GM18507 (cell line): ENCODE data around the gene ATP8B4.

Experiments used
- DNase-seq: peaks from one replicate; pipeline ENCODE4 v3.0.0; 2011; ENCODE audit warnings: low read depth; ENCODE audit not compliant: insufficient read length; ENCODE audit errors: extremely low spot score
- FAIRE-seq: peaks from 2 replicates; lab custom pipeline; 2011; peaks lifted over from hg19 to GRCh38; lab: Jason Lieb, UNC

The ATP8B4 gene

DNA sequence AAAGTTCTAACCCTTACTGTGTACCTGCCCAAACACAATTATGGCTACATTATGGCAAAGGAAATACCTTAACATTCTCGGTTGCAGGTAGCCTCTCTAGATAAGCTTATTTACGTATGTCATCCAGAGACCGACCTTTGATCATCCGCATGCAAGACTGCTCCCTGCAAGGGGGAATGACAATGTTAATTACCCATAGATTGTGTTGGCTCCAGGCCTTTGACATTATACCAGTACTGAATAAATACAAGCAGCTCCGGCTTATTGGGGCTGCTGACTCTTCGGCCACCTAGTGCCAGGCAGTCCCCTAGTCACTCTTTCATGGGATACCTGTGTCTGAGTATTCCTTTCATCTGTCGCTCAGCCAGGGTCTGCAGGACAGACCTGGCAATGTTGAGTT is 274.6 kb downstream of the ATP8B4 start:
- FAIRE-seq, result no peak
- DNase-seq, result no peak

DNA sequence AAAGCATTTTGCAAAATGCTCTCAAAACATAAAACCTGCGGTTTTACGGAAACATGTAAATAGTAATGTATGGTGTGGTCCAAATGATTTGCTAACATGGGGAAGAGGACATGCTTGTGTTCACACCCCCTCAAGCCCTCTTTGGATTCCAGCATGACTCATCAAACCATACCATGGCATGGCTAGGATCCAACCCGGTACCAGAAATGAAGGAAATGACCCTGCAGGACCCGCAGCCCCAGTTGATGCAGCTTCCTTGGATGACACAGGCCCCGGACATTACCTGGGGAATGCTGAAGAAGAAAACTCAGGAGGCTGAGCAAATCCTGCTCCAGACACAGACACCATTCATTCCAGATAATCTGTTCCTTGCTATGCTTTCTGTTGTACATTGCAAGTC is 275.3 kb downstream of the ATP8B4 start:
- DNase-seq (no peak), FAIRE-seq (no peak)

DNA sequence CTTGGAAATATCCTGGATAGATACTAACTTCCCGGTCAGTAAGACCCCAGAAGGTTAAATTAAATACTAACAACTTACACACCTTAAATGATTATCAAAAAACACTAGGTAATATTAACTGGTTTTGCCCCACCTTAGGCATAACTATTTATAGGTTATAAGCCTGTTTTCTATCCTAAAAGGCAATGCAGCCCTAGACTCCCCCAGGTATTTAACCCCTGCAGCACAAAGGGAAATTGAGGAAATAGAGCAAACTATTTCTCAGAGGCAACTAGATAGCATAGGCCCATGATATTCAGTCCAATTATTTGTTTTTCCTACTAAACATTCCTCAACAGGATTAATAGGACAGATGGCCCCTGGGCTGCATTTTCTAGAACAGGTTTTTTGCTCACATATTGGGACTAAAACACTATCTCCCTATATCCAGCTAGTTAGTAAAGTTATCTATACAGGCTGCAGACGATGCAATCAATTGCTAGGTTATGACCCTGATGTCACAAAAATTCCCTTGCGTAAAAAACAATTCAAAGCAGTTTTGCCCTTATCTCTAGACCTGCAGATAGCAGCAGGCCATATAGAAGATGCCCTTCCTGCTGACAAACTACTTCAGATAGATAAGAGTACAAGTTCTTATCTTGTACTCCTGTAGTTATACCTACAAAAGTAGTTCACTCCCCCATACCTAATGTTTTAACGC is 276.9 kb downstream of the ATP8B4 start:
- FAIRE-seq (no peak), DNase-seq (no peak)

DNA sequence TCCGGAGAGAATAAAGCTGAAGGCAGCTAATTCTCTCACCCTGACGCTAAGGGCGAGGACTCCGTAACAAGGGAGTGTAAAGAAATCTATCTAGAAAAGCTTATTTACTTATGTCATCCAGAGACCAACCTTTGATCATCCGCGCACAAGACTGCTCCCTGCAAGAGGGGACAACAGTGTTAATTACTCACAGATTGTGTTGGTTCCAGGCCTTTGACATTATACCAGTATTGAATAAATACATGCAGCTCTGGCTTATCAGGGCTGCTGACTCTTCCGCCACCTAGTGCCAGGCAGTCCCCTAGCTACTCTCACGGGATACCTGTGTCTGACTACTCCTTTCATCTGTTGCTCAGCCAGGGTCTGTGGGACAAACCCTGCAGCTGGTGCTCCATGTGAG is 286.5 kb downstream of the ATP8B4 start:
- FAIRE-seq (no peak), DNase-seq (no peak)

DNA sequence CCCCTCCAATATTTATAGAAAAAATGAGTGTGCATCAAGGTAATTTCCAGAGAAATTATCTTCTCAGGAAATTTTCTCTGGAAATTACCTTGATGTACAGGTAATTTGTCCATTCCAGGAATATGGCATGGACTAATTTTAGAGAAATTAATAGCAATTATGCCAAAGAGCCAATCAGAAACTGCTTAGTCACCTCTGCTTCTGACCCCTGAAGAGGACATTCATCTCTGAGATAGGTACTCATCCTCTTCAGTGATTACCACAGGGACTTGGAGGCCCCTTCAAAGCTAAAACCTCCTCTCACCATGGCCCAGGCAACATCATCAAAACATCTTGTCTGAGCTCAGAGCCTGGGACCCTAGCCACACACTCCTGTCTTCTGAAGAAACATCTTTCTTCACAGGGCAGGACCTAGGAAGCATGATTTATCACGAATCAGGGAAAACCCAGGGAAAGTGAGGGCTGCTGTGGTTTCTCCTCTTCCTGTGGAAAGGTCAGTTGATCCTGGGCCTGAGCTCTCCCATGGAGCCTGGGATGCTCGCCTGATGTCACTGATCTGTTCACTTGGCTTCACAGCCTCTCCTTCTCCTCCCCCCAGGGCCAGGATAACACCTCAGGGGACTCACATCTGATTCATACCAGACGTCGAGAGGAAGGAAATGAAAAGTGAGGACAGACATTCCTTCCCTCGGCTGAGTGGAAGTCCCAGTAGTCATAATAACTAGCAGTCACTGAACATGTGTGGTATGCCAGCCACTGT is 287.6 kb downstream of the ATP8B4 start:
- no peak for DNase-seq

DNA sequence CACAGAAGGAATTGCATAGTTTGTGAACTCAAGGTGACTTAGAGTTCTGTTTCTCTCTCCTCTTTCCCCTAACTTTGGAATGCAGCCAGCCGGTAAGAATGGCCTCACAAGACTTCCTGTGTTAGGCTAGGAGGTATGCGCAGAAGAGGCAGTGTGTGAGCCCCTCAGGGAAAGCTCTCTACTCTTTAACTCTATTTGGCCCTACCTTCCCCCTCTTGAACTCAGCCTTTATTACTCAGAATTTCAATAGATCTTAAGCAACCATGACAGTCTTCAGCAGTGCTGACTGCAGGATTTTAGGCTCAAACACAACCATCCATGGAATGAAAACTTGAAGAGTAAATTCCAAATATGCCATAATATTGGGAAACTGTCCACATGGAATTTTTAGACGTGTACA is 288.6 kb downstream of the ATP8B4 start:
- DNase-seq, result no peak
- FAIRE-seq, result no peak

More for the DNA sequence above, 287.6 kb downstream of the ATP8B4 start:
- no peak for FAIRE-seq

DNA sequence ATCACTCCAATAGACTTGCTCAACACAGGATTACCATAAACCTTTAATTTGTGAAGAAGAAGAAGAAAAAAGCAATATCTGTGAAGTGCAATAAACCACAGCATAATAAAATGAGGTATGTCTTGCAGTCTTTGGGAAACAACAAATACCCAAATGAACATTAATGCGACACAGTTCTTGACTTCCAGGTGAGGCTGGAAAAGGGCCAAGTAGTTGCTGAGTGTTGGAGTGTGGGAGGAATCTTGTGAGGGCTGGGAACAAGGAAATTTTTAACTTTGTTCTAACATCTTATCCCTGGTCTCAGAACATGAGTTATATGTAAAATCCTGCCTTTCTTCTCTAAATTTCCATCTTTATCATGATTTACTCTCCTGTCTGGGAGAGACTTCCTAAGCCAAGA is 291.7 kb downstream of the ATP8B4 start:
- FAIRE-seq, result no peak
- no peak for DNase-seq

DNA sequence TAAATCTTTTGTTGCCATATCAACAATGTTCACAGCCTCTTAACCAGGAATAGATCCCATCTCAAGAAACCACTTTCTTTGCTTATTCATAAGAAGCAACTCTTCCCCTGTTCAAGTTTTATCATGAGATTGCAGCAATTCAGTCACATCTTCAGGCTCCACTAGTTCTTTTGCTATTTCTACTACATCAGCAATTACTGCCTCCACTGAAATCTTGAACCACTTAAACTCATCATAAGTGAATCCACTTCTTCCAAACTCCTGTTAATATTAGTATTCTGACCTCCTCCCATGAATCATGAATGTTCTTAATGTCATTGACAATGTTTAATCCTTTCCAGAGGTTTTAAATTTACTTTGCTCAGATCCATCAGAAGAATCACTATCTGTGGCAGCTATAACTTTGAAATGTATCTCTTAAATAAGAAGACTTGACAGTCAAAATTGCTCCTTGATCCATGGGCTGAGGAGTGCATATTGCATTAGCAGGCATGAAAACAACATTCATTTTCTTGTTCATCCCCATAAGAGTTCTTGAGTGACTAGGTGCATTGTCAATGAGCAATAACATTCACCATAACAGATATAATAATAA is 292.3 kb downstream of the ATP8B4 start:
- DNase-seq (no peak), FAIRE-seq (no peak)

DNA sequence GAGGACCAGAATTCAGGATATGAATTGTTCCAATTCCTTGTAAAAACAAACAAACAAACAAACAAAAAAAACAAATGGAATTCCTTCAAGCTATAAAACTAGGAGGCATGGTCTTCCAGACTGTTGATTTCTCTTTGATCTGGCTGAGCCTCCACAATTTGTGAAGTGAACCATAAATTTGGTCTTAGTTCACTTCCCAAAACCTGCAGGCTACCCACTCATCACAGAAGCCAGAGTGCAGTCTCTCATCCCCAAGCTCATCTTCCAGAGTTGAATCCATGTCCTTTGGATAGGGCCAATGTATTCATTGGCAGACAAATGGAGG is 294.3 kb downstream of the ATP8B4 start:
- FAIRE-seq, result no peak

DNA sequence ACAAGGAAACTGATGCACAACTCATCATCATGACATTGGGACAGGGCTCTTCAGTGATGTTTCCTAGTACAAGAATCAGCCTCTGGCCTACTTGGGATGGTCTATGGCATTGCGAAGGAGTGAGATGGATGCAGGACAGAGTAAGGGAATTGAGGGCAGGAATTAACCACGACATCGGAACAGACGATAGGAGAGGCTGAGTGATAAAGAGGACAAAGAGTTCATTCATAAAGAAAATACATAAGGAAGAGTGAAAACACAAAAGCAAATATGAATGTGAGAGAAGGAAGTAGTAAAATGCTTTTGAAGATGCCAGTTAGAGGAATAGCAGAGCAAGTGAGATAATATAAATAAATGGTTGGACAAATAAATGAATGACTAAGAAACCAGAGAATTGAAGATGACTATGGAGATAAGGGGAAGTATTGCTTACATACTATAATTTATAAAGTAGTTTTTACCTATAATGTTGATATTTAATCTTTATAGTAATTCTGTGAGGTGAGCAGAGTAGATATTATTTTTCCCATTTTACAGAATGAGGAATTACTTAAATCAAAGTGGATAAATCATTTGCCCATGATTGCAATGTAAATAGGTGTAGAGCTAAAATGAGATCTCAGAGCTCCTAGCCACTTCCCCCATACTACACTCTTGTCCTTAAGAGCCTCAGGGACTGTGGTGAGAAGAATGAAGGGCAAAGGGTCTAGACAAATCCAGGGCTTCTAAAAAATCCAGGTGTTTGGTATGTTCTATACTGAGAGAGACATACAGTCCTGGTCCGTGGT is 294.9 kb downstream of the ATP8B4 start:
- DNase-seq (no peak), FAIRE-seq (no peak)

More for the DNA sequence above, 294.3 kb downstream of the ATP8B4 start:
- no peak for DNase-seq

DNA sequence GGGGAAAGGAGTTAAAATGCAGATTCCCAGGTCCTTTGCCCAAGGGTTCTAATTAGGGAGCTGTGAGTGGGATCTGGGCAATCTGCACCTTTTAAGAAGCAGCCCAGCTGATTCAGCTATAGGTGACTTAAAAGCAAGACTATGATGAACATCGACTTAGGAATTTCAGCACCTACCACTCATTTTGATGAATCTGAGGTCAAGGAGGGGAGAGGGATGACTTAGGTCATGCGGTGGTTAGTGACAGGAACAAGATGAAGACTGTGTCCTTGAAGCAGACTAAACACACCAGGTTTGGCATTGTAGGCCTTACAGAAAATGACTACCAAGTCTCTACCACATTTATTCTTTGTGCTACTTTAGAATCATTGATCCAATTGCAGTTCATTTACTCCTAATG is 301.9 kb downstream of the ATP8B4 start:
- FAIRE-seq (no peak), DNase-seq (no peak)

DNA sequence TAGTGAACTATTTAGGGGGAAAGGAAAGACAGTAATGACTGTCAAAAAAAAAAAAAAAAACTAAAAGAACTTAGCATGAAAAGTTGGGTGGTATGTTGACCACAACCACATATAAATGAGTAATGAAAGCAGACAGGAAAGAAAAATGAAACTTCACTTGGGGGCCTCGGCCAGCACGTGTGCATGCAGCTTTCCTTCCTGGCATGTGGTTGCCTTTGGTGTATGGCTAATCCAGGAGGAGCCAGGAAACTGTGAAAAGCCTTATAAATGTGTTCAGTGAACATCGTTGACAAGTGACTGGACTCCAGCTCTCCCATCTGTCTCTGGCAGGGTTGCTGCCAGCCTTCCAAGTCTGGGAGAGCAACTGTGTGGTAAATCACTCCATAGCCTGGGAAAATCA is 303.1 kb downstream of the ATP8B4 start:
- FAIRE-seq (peak; percentile 67), DNase-seq (no peak)

DNA sequence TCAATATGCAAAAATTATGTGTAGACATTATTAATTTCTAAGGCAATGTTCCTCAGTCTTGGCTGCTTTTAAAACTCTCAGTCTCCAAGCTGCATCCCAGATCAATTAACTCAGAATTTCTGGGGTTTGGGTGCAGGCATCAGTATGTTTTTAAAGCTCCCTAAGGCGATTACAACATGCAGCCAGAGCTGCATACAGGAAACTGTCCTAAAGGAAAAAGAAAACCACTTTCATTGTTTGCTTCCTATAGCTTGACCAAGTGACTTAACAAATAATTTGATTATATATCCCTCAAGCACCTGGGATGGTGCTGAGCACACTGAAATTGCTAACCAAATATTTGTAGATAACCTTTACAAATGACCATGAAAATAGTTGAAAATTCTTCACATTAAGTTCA is 303.5 kb downstream of the ATP8B4 start:
- DNase-seq (no peak), FAIRE-seq (no peak)

DNA sequence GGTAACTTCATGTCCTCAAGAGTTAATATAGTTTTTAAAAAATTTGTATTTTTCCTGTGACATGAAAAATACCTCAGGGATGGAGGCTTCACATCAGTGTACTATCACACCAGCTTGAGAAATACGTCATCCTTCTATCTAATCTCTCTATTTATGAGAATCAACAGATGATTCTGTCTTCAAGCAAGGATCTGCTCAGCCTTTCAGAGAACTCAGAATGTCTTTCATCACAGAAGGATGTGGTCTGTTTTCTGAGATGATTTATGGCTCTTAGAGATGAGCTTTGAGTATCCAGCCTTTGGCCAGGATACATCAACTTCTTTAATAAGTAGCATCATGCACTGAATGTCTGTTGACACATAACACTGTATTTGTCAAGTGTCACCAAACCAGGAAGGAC is 304.3 kb downstream of the ATP8B4 start:
- no peak for DNase-seq
- no peak for FAIRE-seq

DNA sequence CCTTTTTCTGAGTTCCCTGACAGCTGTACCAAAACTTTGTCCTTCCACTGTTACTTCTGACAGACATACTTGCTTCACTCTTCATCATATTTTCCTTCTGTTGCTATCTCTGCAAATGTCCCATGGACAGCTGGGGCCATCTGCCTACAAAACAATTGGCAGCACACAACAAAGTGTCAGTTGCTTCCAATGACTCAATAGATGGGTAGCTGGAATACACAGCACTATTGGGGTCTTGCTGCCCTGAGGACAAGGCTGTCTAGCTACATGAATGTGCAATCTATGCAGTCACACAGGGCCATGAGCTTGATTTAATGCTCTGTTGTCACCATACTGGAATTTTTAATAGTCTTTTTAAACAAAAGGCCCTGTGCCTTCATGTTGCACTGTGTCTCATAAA is 305.4 kb downstream of the ATP8B4 start:
- no peak for FAIRE-seq
- no peak for DNase-seq

DNA sequence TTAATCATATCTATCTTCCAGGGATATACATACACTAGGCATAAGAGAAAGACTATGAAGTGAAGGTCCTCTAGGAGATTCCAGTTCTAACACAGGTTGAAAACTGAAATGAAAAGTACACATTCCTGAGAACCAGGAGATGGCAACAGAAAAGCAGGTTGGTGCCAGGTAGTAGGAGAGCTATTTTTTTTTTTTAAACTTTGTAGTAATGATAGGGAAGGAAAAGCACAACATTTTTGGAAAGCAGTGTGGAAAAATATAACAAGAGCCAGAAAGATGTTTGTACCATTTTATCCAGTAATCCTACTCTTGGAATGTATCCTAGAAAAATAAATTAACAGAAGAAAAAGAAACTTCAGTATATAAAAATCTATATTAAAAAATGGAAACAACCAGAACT is 308.3 kb downstream of the ATP8B4 start:
- no peak for FAIRE-seq
- DNase-seq, result no peak

DNA sequence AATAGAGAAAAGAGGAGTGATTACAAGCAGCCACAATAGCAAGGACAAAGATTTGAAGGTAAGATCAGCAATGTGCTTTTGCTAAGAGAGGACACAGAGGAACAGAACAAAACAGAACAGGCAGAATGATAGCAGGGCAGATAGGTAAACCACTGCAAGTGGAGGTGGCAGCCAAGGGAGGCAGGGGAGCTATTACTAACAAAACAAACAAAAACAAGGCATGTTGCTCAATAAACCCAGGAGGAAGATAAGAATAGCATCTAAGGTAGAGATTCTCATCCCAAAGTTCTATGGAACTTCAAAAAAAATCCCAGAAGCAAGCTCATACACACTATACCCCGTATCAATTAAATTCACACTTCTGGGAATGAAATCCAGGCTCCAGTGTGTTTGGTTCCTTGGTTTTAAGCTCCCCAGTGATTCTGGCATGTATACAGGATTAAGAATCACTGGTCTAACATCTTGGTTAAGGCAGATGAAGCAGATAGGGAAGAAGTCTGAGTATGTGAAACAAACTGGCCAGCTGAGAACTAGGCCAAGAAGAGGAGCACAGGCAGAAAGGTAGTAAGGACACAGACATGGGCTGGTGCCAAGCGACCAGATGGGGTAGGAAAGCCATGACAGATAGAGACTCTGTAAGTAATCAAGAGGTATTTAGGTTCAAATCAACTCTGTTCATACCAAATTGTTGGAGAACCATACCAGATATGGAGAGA is 309.0 kb downstream of the ATP8B4 start:
- FAIRE-seq, result no peak
- DNase-seq, result no peak

DNA sequence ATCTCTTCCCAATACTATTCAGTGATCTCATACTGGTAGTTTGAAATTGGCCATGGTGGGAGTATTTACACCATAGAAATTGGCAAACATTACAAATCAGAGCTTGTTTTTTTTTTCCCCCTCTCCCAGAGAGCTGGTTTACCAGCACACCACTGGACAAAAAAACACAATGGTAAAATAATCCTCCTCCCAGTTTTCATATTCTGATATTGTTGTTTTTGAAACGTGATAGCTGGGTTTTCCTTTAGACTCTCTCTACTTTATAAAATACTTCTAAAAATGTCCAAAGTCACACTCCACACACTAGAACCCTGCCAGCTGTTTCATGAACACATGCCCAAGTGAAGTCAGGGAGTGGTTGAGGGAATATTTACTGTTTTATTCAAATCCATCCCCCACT is 310.7 kb downstream of the ATP8B4 start:
- FAIRE-seq (no peak), DNase-seq (no peak)
